Neural progenitor cell (in vitro differentiated cells): ENCODE measurements around the gene LIG3. TPM values are rescaled to one million over a fixed set of nuclear protein-coding genes. Genes with fewer than 3 reads are reported as not detected.

Experiments used
- DNase-seq: peaks from one replicate; pipeline ENCODE4 v3.0.0-alpha.2; 2016; ENCODE audit warnings: low spot score
- H2AFZ ChIP-seq: fragments of 200-600 bp; sonication (generic); replicated peaks from 2 replicates; pipeline ENCODE4 v1.6.1; 2016; ENCODE audit warnings: antibody characterized with exemption
- H3F3A ChIP-seq: fragments of 200-600 bp; sonication (generic); 2 replicates; pipeline ENCODE4 v1.6.1; 2016; ENCODE audit warnings: antibody characterized with exemption, low read depth
- H3K27ac ChIP-seq: fragments of 200-600 bp; sonication (generic); 2 replicates; pipeline ENCODE4 v1.5.1; 2016; ENCODE audit warnings: mild to moderate bottlenecking
- H3K27me3 ChIP-seq: fragments of 200-600 bp; sonication (generic); 2 replicates; pipeline ENCODE4 v1.6.1; 2016; ENCODE audit warnings: mild to moderate bottlenecking, moderate library complexity
- H3K36me3 ChIP-seq: fragments of 200-600 bp; sonication (generic); 2 replicates; pipeline ENCODE4 v1.5.1; 2016
- H3K4me1 ChIP-seq: fragments of 200-600 bp; sonication (generic); 2 replicates; pipeline ENCODE4 v1.6.1; 2016; ENCODE audit warnings: mixed run types
- H3K4me2 ChIP-seq: fragments of 200-600 bp; sonication (generic); 2 replicates; pipeline ENCODE4 v1.6.1; 2016
- H3K4me3 ChIP-seq: fragments of 200-600 bp; sonication (generic); 2 replicates; pipeline ENCODE4 v1.5.1; 2016
- H3K79me2 ChIP-seq: fragments of 200-600 bp; sonication (generic); 2 replicates; pipeline ENCODE4 v1.6.1; 2016; ENCODE audit warnings: low read depth
- H3K9ac ChIP-seq: fragments of 200-600 bp; sonication (generic); 2 replicates; pipeline ENCODE4 v1.6.1; 2016
- H3K9me3 ChIP-seq: fragments of 200-600 bp; sonication (generic); 2 replicates; pipeline ENCODE4 v1.5.1; 2016; ENCODE audit warnings: low read depth
- H4K20me1 ChIP-seq: fragments of 200-600 bp; sonication (generic); 2 replicates; pipeline ENCODE4 v1.6.1; 2016; ENCODE audit warnings: low read depth
- H3K27ac Mint-ChIP-seq: 3 replicates; pipeline ENCODE4 v1.8.0; 2021; ENCODE audit warnings: mixed read lengths
- H3K27me3 Mint-ChIP-seq: 2 replicates; pipeline ENCODE4 v1.8.0; 2022; ENCODE audit warnings: low read depth, mild to moderate bottlenecking, inconsistent platforms, moderate library complexity, mixed read lengths; ENCODE audit not compliant: insufficient read depth
- H3K36me3 Mint-ChIP-seq: 3 replicates; pipeline ENCODE4 v1.8.0; 2021; ENCODE audit warnings: mixed read lengths
- H3K4me1 Mint-ChIP-seq: 3 replicates; pipeline ENCODE4 v1.8.0; 2021; ENCODE audit warnings: mixed read lengths
- H3K4me3 Mint-ChIP-seq: 3 replicates; pipeline ENCODE4 v1.8.0; 2021; ENCODE audit warnings: mild to moderate bottlenecking, moderate library complexity, mixed read lengths
- H3K9me3 Mint-ChIP-seq: 3 replicates; pipeline ENCODE4 v1.8.0; 2020; ENCODE audit warnings: mixed read lengths
- CTCF ChIP-seq: fragments of 200-600 bp; sonication (generic); IDR thresholded peaks from 2 replicates; pipeline ENCODE4 v1.5.1; 2017; ENCODE audit warnings: antibody characterized with exemption, mild to moderate bottlenecking
- EZH2 ChIP-seq: fragments of 200-600 bp; sonication (generic); IDR thresholded peaks from 2 replicates; pipeline ENCODE4 v1.6.1; 2017; ENCODE audit warnings: antibody characterized with exemption, mild to moderate bottlenecking, moderate library complexity
- EZH2phosphoT487 ChIP-seq: fragments of 200-600 bp; sonication (generic); IDR thresholded peaks from 2 replicates; pipeline ENCODE4 v1.6.1; 2017; ENCODE audit warnings: antibody characterized with exemption
- total RNA-seq: library from RNA; depleted of rRNA; stranded (reverse); fragments of >200 nt; gene quantifications from 2 replicates; pipeline ENCODE4 v1.2.3, GENCODE V29; 2015; ENCODE audit warnings: low replicate concordance

The LIG3 gene
- total RNA-seq, 1 donor from 2014 or later: 89.6 TPM

- H3K36me3 ChIP-seq: peaks cover 8% of the 10 kb centered on the region
- peaks cover 1% of the 10 kb centered on the region for H4K20me1 ChIP-seq
- no peaks in the 10 kb centered on the region for H3K27me3 ChIP-seq
- H3K9me3 ChIP-seq: no peaks in the 10 kb centered on the region
- no peak overlapping the region for H3K9ac ChIP-seq
- Mint-ChIP-seq H3K4me3 (no peak overlapping the region), H3K36me3 (peaks cover 49% of the 10 kb centered on the region), H3K27ac (no peak overlapping the region), H3K27me3 (no peaks in the 10 kb centered on the region), H3K4me1 (no peaks in the 10 kb centered on the region), H3K9me3 (no peaks in the 10 kb centered on the region)
- H2AFZ ChIP-seq: no peak overlapping the region
- H3K79me2 ChIP-seq: peaks cover 9% of the 10 kb centered on the region
- no peak for TF ChIP-seq EZH2phosphoT487
- TF ChIP-seq EZH2: no peak
- no peak for TF ChIP-seq CTCF
- DNase-seq: no peak
- no peak overlapping the region for H3K27ac ChIP-seq
- H3K4me3 ChIP-seq: no peak overlapping the region
- no peak overlapping the region for H3K4me2 ChIP-seq
- H3K4me1 ChIP-seq: no peaks in the 10 kb centered on the region
- H3F3A ChIP-seq: no peaks in the 10 kb centered on the region
Observed at GRCh38 chr17:34991606-34992005, 11.3 kb downstream of the LIG3 start.

- H3K27me3 Mint-ChIP-seq: no peaks in the 10 kb centered on the region
- DNase-seq: no peak
- Histone ChIP-seq H3K9me3 (no peaks in the 10 kb centered on the region), H3K27ac (no peak overlapping the region), H3K79me2 (no peaks in the 10 kb centered on the region), H3K4me2 (no peak overlapping the region), H2AFZ (no peak overlapping the region), H3K4me3 (no peak overlapping the region), H3K4me1 (no peaks in the 10 kb centered on the region), H4K20me1 (no peaks in the 10 kb centered on the region), H3K36me3 (peaks cover 6% of the 10 kb centered on the region), H3F3A (peaks cover 8% of the 10 kb centered on the region), H3K9ac (no peak overlapping the region), H3K27me3 (no peaks in the 10 kb centered on the region)
- no peak overlapping the region for H3K4me3 Mint-ChIP-seq
- H3K4me1 Mint-ChIP-seq: no peaks in the 10 kb centered on the region
- H3K9me3 Mint-ChIP-seq: no peaks in the 10 kb centered on the region
- TF ChIP-seq EZH2 (no peak), CTCF (no peak), EZH2phosphoT487 (no peak)
- H3K36me3 Mint-ChIP-seq: peaks cover 46% of the 10 kb centered on the region
- no peak overlapping the region for H3K27ac Mint-ChIP-seq
Observed at GRCh38 chr17:34993031-34993430, 12.7 kb downstream of the LIG3 start.

- H3K79me2 ChIP-seq: no peaks in the 10 kb centered on the region
- no peaks in the 10 kb centered on the region for H3K36me3 ChIP-seq
- no peaks in the 10 kb centered on the region for H3K4me1 ChIP-seq
- Mint-ChIP-seq H3K9me3 (no peaks in the 10 kb centered on the region), H3K27me3 (no peaks in the 10 kb centered on the region), H3K36me3 (peaks cover 43% of the 10 kb centered on the region), H3K4me3 (no peak overlapping the region), H3K27ac (no peak overlapping the region), H3K4me1 (no peaks in the 10 kb centered on the region)
- H2AFZ ChIP-seq: no peak overlapping the region
- H3K27me3 ChIP-seq: no peaks in the 10 kb centered on the region
- H3K4me2 ChIP-seq: no peak overlapping the region
- no peaks in the 10 kb centered on the region for H4K20me1 ChIP-seq
- no peaks in the 10 kb centered on the region for H3K9me3 ChIP-seq
- no peak overlapping the region for H3K9ac ChIP-seq
- no peak for DNase-seq
- no peak overlapping the region for H3K27ac ChIP-seq
- peaks cover 9% of the 10 kb centered on the region for H3F3A ChIP-seq
- no peak for TF ChIP-seq CTCF
- no peak for TF ChIP-seq EZH2
- TF ChIP-seq EZH2phosphoT487: no peak
- no peak overlapping the region for H3K4me3 ChIP-seq
Observed at GRCh38 chr17:34996422-34997285, 16.3 kb downstream of the LIG3 start.
